SU-DHL-6 (cell line): ENCODE measurements around the gene TMEM164.
A peak's percentile ranks its signal among the peaks of the same experiment; 100 is the strongest.

Experiments
- H2AFZ ChIP-seq: fragments of 200-600 bp; sonication (generic); 2 replicates; pipeline ENCODE4 v1.6.1; 2014; ENCODE audit warnings: low read depth, mild to moderate bottlenecking, moderate library complexity, mixed read lengths, antibody characterized with exemption, low read length; ENCODE audit not compliant: severe bottlenecking
- H3F3A ChIP-seq: fragments of 200-600 bp; shearing (Covaris generic); 2 replicates; pipeline ENCODE4 v1.6.0; 2016; ENCODE audit warnings: antibody characterized with exemption, mild to moderate bottlenecking; ENCODE audit not compliant: insufficient read depth
- H3K27ac ChIP-seq: fragments of 200-600 bp; sonication (generic); 2 replicates; pipeline ENCODE4 v1.5.1; 2016; ENCODE audit warnings: low read depth, mild to moderate bottlenecking, low read length, moderate library complexity, mixed read lengths
- H3K27me3 ChIP-seq: fragments of 200-600 bp; sonication (generic), shearing (Covaris generic); 2 replicates; pipeline ENCODE4 v1.6.0; 2014; ENCODE audit warnings: mild to moderate bottlenecking, low read length
- H3K36me3 ChIP-seq: fragments of 200-600 bp; sonication (generic); 2 replicates; pipeline ENCODE4 v1.6.1; 2014; ENCODE audit warnings: mild to moderate bottlenecking, low read length, mixed read lengths
- H3K4me2 ChIP-seq: fragments of 300-600, 200-600 bp; shearing (Covaris generic), sonication (generic); 2 replicates; pipeline ENCODE4 v1.6.0; 2014; ENCODE audit warnings: low read length, low read depth, mild to moderate bottlenecking; ENCODE audit not compliant: poor library complexity, severe bottlenecking
- H3K4me3 ChIP-seq: fragments of 200-600 bp; sonication (generic); 2 replicates; pipeline ENCODE4 v1.5.1; 2014; ENCODE audit warnings: antibody characterized with exemption, low read length, mild to moderate bottlenecking, mixed read lengths; ENCODE audit not compliant: insufficient read depth, poor library complexity, severe bottlenecking
- H3K79me2 ChIP-seq: fragments of 200-600 bp; sonication (generic); 2 replicates; pipeline ENCODE4 v1.6.1; 2014; ENCODE audit warnings: mild to moderate bottlenecking, low read length, moderate library complexity; ENCODE audit not compliant: insufficient read depth
- H3K9ac ChIP-seq: fragments of 200-600 bp; sonication (generic); 2 replicates; pipeline ENCODE4 v1.7.0; 2014; ENCODE audit warnings: mild to moderate bottlenecking, low read length
- H3K9me2 ChIP-seq: fragments of 200-600 bp; sonication (generic); replicated peaks from 2 replicates; pipeline ENCODE4 v1.6.1; 2014; ENCODE audit warnings: low read length; ENCODE audit not compliant: insufficient read depth
- H3K9me3 ChIP-seq: fragments of 200-600 bp; sonication (generic); 2 replicates; pipeline ENCODE4 v1.6.1; 2014; ENCODE audit warnings: low read length, mixed read lengths; ENCODE audit not compliant: insufficient read depth
- H4K20me1 ChIP-seq: fragments of 200-600 bp; sonication (generic); 2 replicates; pipeline ENCODE4 v1.6.1; 2014; ENCODE audit warnings: low read depth, mild to moderate bottlenecking, antibody characterized with exemption, low read length, moderate library complexity, mixed read lengths
- EZH2phosphoT487 ChIP-seq: fragments of 200-600 bp; sonication (generic), shearing (Covaris generic); conservative IDR thresholded peaks from 2 replicates; pipeline ENCODE4 v1.6.1; 2018; ENCODE audit warnings: mild to moderate bottlenecking, antibody characterized with exemption, low read length, moderate library complexity, mixed read lengths
- TF ChIP-seq, protein P1 (sequence below): fragments of 200-600 bp; sonication (generic); IDR thresholded peaks from one replicate; pipeline ENCODE4 v1.5.1; 2017; ENCODE audit warnings: antibody characterized with exemption, mild to moderate bottlenecking, low read length, moderate library complexity; ENCODE audit not compliant: insufficient read depth, poor library complexity, severe bottlenecking

TMEM164 gene

GRCh38 chrX:110162867-110163266, 160.0 kb downstream of the TMEM164 start:
- Histone ChIP-seq H3K36me3 (no peaks in the 10 kb centered on the region), H3K27ac (no peak overlapping the region), H3K9ac (no peak overlapping the region), H2AFZ (no peak overlapping the region), H3F3A (no peaks in the 10 kb centered on the region), H3K9me2 (no peaks in the 10 kb centered on the region), H3K9me3 (no peaks in the 10 kb centered on the region), H4K20me1 (no peaks in the 10 kb centered on the region), H3K27me3 (no peaks in the 10 kb centered on the region), H3K4me3 (no peak overlapping the region), H3K4me2 (no peak overlapping the region), H3K79me2 (no peaks in the 10 kb centered on the region)
- no peak for TF ChIP-seq EZH2phosphoT487
- TF ChIP-seq, protein P1, sequence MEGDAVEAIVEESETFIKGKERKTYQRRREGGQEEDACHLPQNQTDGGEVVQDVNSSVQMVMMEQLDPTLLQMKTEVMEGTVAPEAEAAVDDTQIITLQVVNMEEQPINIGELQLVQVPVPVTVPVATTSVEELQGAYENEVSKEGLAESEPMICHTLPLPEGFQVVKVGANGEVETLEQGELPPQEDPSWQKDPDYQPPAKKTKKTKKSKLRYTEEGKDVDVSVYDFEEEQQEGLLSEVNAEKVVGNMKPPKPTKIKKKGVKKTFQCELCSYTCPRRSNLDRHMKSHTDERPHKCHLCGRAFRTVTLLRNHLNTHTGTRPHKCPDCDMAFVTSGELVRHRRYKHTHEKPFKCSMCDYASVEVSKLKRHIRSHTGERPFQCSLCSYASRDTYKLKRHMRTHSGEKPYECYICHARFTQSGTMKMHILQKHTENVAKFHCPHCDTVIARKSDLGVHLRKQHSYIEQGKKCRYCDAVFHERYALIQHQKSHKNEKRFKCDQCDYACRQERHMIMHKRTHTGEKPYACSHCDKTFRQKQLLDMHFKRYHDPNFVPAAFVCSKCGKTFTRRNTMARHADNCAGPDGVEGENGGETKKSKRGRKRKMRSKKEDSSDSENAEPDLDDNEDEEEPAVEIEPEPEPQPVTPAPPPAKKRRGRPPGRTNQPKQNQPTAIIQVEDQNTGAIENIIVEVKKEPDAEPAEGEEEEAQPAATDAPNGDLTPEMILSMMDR: no peak

DNA sequence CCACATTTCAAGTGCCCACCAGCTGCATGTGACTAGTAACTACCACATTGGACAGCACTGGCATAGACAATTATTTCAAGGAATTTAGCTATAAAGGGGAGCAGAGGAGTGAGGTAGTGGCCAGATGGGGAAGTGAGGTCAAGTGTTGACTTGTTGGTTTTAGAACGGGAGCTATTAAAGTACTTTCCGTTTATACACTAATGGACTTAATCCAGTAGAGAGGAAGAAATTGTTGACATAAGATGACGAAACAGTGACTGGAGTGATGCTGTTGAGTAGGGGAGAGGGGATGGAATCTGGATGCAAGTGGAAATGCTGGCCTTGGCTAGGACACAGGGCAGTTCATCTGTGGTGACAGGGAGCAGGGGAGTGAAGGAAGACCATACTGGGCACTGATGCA, 160.6 kb downstream of the TMEM164 start:
- no peaks in the 10 kb centered on the region for H4K20me1 ChIP-seq
- H3F3A ChIP-seq: no peaks in the 10 kb centered on the region

GRCh38 chrX:110167952-110168451, 165.1 kb downstream of the TMEM164 start:
- TF ChIP-seq EZH2phosphoT487: no peak
- TF ChIP-seq, protein P1: peak; percentile 41
- Histone ChIP-seq H3K9me2 (no peaks in the 10 kb centered on the region), H3K9ac (no peak overlapping the region), H3K27me3 (no peaks in the 10 kb centered on the region), H3F3A (no peaks in the 10 kb centered on the region), H3K4me2 (no peak overlapping the region), H3K36me3 (no peaks in the 10 kb centered on the region), H2AFZ (no peak overlapping the region), H3K79me2 (no peaks in the 10 kb centered on the region), H4K20me1 (no peaks in the 10 kb centered on the region), H3K4me3 (no peak overlapping the region), H3K9me3 (no peaks in the 10 kb centered on the region), H3K27ac (no peak overlapping the region)

More for the DNA sequence above, 160.6 kb downstream of the TMEM164 start:
- H3K27me3 ChIP-seq: no peaks in the 10 kb centered on the region
- no peak overlapping the region for H2AFZ ChIP-seq
- H3K9me3 ChIP-seq: no peaks in the 10 kb centered on the region
- no peaks in the 10 kb centered on the region for H3K9me2 ChIP-seq
- no peaks in the 10 kb centered on the region for H3K36me3 ChIP-seq
- no peak overlapping the region for H3K27ac ChIP-seq
- H3K9ac ChIP-seq: no peak overlapping the region
- no peak for TF ChIP-seq EZH2phosphoT487
- TF ChIP-seq, protein P1: no peak
- H3K79me2 ChIP-seq: no peaks in the 10 kb centered on the region
- H3K4me3 ChIP-seq: no peak overlapping the region
- no peak overlapping the region for H3K4me2 ChIP-seq
